Stomach (tissue), 9 donors: ENCODE data around the gene PRDM16. TPM values are rescaled to one million over a fixed set of nuclear protein-coding genes. Genes with fewer than 3 reads are reported as not detected.

Experiments used
- DNase-seq, 2 donors: peaks; one replicate each; pipeline versions ENCODE4 v3.0.0 to v3.0.0-alpha.2; 2013 to 2019
- H3K27ac ChIP-seq, 5 donors: fragments of 200-600 bp in 4 of 5; sonication (generic) in 4 of 5; one replicate each; pipeline ENCODE4 v1.5.1; 2013 to 2019; ENCODE audit warnings: mild to moderate bottlenecking in 1 of 5, moderate library complexity in 1 of 5
- H3K27me3 ChIP-seq, 3 donors: fragments of 200-600 bp; sonication (generic); one replicate each; pipeline ENCODE4 v1.5.1; 2017 to 2019; ENCODE audit warnings: mixed run types in 1 of 3
- H3K36me3 ChIP-seq, 4 donors: fragments of 200-600 bp; sonication (generic); 1 replicate in 3 of 4; 2 replicates in 1 of 4; pipeline ENCODE4 v1.5.1; 2016 to 2019
- H3K4me1 ChIP-seq, 4 donors: fragments of 200-600 bp; sonication (generic); one replicate each; pipeline ENCODE4 v1.5.1; 2016 to 2019
- H3K4me3 ChIP-seq, 4 donors: fragments of 200-600 bp; sonication (generic) in 3 of 4; one replicate each; pipeline ENCODE4 v1.5.1; 2016 to 2019; ENCODE audit warnings: mild to moderate bottlenecking in 1 of 4
- H3K9me3 ChIP-seq, 4 donors: fragments of 200-600 bp; sonication (generic); one replicate each; pipeline ENCODE4 v1.5.1; 2016 to 2019
- CTCF ChIP-seq, 7 experiments: fragments of 450-650 bp in 4 of 7; fragments of 200-600 bp in 3 of 7; sonication (generic) in 3 of 7; IDR thresholded peaks; one replicate each; pipeline ENCODE4 v1.5.1; 2016 to 2019; ENCODE audit warnings: antibody characterized with exemption in 7 of 7, control low read depth in 2 of 7, mild to moderate bottlenecking in 1 of 7
- EP300 ChIP-seq: sonication (generic); formaldehyde crosslinking; IDR thresholded peaks from one replicate; pipeline ENCODE4 v1.6.1; 2017; ENCODE audit warnings: antibody characterized with exemption
- POLR2A ChIP-seq, 4 donors: fragments of 450-650 bp; IDR thresholded peaks; one replicate each; pipeline ENCODE4 v1.6.1; 2016; ENCODE audit warnings: antibody characterized with exemption in 4 of 4, control low read depth in 2 of 4, mild to moderate bottlenecking in 1 of 4, moderate library complexity in 1 of 4
- POLR2AphosphoS5 ChIP-seq, 3 donors: sonication (generic); formaldehyde crosslinking; IDR thresholded peaks; one replicate each; pipeline ENCODE4 v1.6.1; 2016; ENCODE audit warnings: antibody characterized with exemption in 3 of 3
- WGBS, 5 donors: extraction: QIAGEN DNeasy Blood & Tissue Kit in 3 of 5; methylation state at CpG; one replicate each; pipeline versions ENCODE4 v1.1.5 to v1.1.7; 2013 to 2018; 5-methylcytosine and 5-hydroxymethylcytosine counted together
- intact Hi-C: fragments of 100-400 bp; cut with DNase I; formaldehyde crosslinking; loops from one replicate; pipeline ENCODE4 v1.15.1; 2023; ENCODE audit warnings: low total_unique reads
- polyA plus RNA-seq, 3 donors: library from polyadenylated mRNA; stranded (reverse); fragments of 200-250 nt; gene quantifications; one replicate each; pipeline ENCODE4 v1.2.3, GENCODE V29; 2013
- total RNA-seq, 5 donors: library from RNA; depleted of rRNA; stranded (reverse); fragments of >200 nt; gene quantifications; one replicate each; pipeline versions ENCODE4 v1.1.0 to v1.2.3, GENCODE V29; 2014 to 2016
- donor health status: healthy with polysubstance abuse.
- donor health status: Bipolar disorder and iron deficiency.
- donor health status: healthy.

Gene PRDM16
- total and polyA plus RNA-seq, 8 donors = 0.29 to 222 (median 15.8) TPM

- intact Hi-C loops = no loop called here
- Histone ChIP-seq H3K27me3 (no peaks in the 10 kb centered on the region), H3K36me3 (no peaks in the 10 kb centered on the region), H3K4me3 (no peak overlapping the region), H3K4me1 (no peaks in the 10 kb centered on the region), H3K27ac (peak overlapping the region in 4 of 5 donors; percentile 3 to 14 (median 10)), H3K9me3 (no peaks in the 10 kb centered on the region)
- 81 to 91% (median 88%) methylated on average over 13 of the region's 13 CpGs for WGBS, 5 donors
- DNase-seq = no peak
- TF ChIP-seq POLR2A (IDR thresholded peaks at IDR 0.05) (no peak), EP300 (no peak), POLR2AphosphoS5 (IDR thresholded peaks at IDR 0.05) (no peak), CTCF (IDR thresholded peaks at IDR 0.05) (no peak)
These were observed 137.7 kb downstream of the PRDM16 start for GRCh38 chr1:3206696-3207095.

GRCh38 chr1:3207217-3207848 lies 138.3 kb downstream of the PRDM16 start:
- TF ChIP-seq POLR2A (IDR thresholded peaks at IDR 0.05) (no peak), CTCF (IDR thresholded peaks at IDR 0.05) (no peak), POLR2AphosphoS5 (IDR thresholded peaks at IDR 0.05) (no peak)
- Histone ChIP-seq H3K36me3 (no peaks in the 10 kb centered on the region), H3K9me3 (no peaks in the 10 kb centered on the region), H3K27me3 (no peaks in the 10 kb centered on the region), H3K4me1 (no peaks in the 10 kb centered on the region), H3K4me3 (no peak overlapping the region), H3K27ac (peak overlapping the region in 4 of 5 donors; percentile 3 to 14 (median 10))
- intact Hi-C loops = no loop called here
- no peak for DNase-seq
- WGBS, 5 donors = 75 to 82% (median 79%) methylated on average over 26 of the region's 26 CpGs

- Histone ChIP-seq H3K4me3 (no peak overlapping the region), H3K27me3 (no peaks in the 10 kb centered on the region), H3K27ac (peak overlapping the region in 1 of 5 donors; percentile 6), H3K9me3 (no peaks in the 10 kb centered on the region), H3K36me3 (no peaks in the 10 kb centered on the region), H3K4me1 (peaks cover 5 to 7% (median 7%) of the 10 kb centered on the region in 4 donors)
- TF ChIP-seq CTCF (IDR thresholded peaks at IDR 0.05) (no peak), POLR2AphosphoS5 (IDR thresholded peaks at IDR 0.05) (no peak), POLR2A (IDR thresholded peaks at IDR 0.05) (no peak), EP300 (no peak)
- WGBS, 5 donors = 73 to 94% (median 84%) methylated on average over 2 to 3 of the region's 3 CpGs
- DNase-seq = no peak
- intact Hi-C loops = no loop called here
These were observed 139.8 kb downstream of the PRDM16 start for GRCh38 chr1:3208819-3209200.

DNA sequence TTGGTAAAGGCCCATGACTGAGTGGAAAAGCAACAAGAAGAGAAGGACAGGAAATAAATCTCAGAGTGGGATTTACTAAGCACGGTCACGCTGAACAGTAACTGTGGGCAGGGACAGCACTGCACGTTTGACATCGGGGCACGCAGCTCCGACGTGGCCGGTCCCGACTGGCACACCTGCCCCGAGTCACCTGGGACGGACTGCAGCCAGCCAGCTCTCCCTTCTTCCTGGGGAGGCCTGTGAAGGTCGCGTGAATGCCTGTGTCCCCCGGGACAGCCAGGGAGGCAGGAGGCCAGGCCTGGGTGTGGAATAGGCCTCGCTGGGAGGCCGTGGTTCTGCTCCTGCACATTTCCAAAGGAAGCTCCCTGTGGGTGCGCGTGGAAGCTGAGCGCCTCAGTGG lies 140.2 kb downstream of the PRDM16 start:
- Histone ChIP-seq H3K36me3 (no peaks in the 10 kb centered on the region), H3K9me3 (no peaks in the 10 kb centered on the region), H3K4me1 (peaks cover 8 to 11% (median 9%) of the 10 kb centered on the region in 4 donors), H3K27me3 (no peaks in the 10 kb centered on the region), H3K27ac (peak overlapping the region in 2 of 5 donors; percentile 5 to 6), H3K4me3 (no peak overlapping the region)
- 86 to 95% (median 90%) methylated on average over 13 to 19 of the region's 19 CpGs for WGBS, 5 donors
- intact Hi-C loops = no loop called here
- TF ChIP-seq EP300 (no peak), POLR2A (IDR thresholded peaks at IDR 0.05) (no peak), CTCF (IDR thresholded peaks at IDR 0.05) (no peak), POLR2AphosphoS5 (IDR thresholded peaks at IDR 0.05) (no peak)
- DNase-seq = no peak
